DND-41 (cell line): ENCODE data around the gene ATP2C1.

Experiments used
- CTCF ChIP-seq: IDR thresholded peaks from 2 replicates; pipeline ENCODE4 v1.5.1; 2012; ENCODE audit warnings: borderline replicate concordance, low read length, moderate library complexity, mild to moderate bottlenecking; ENCODE audit not compliant: poor library complexity, severe bottlenecking; ENCODE audit errors: extremely low read depth
- EZH2 ChIP-seq: IDR thresholded peaks from 3 replicates; pipeline ENCODE4 v1.6.1; 2012; ENCODE audit warnings: borderline replicate concordance, low read depth, mild to moderate bottlenecking, moderate library complexity, low read length, inconsistent platforms; ENCODE audit not compliant: severe bottlenecking

- no peak for TF ChIP-seq CTCF
- no peak for TF ChIP-seq EZH2
Measured at GRCh38 chr3:130857336-130858026, 36.4 kb upstream of the ATP2C1 start.
